Stimulated activated CD4-positive, alpha-beta T cell treated with anti-CD3 and anti-CD28 coated beads, Interleukin-12 subunit alpha, Interleukin-12 subunit beta, amount 100 ng/mL, for 48 hours (primary cell): ENCODE data around the gene HMGCS2.

ENCODE experiments used
- DNase-seq, 3 donors: peaks; one replicate each; pipeline ENCODE4 v3.0.0-alpha.2; 2020; ENCODE audit warnings: low read depth in 2 of 3, low spot score in 1 of 3

The HMGCS2 gene

GRCh38 chr1:119762953-119763352 lies 5.8 kb downstream of the HMGCS2 start:
- DNase-seq, result no peak

GRCh38 chr1:119762409-119762808 lies 6.3 kb downstream of the HMGCS2 start:
- DNase-seq, result no peak

- no peak for DNase-seq
Observed at GRCh38 chr1:119758584-119758983, 10.1 kb downstream of the HMGCS2 start.

GRCh38 chr1:119752592-119752991 lies 16.1 kb downstream of the HMGCS2 start:
- no peak for DNase-seq

- DNase-seq, result no peak
Observed at GRCh38 chr1:119748040-119748439, 20.7 kb downstream of the HMGCS2 start.

GRCh38 chr1:119747451-119747850 lies 21.3 kb downstream of the HMGCS2 start:
- DNase-seq, result no peak

- no peak for DNase-seq
Observed at GRCh38 chr1:119745034-119745433, 23.7 kb downstream of the HMGCS2 start.

- no peak for DNase-seq
Observed at GRCh38 chr1:119744598-119744942, 24.1 kb downstream of the HMGCS2 start.

GRCh38 chr1:119743776-119744597 lies 24.7 kb downstream of the HMGCS2 start:
- peak; percentile 30 to 46 (median 33) for DNase-seq

- no peak for DNase-seq
Observed at GRCh38 chr1:119743308-119743707, 25.4 kb downstream of the HMGCS2 start.

- DNase-seq, result no peak
Observed at GRCh38 chr1:119742677-119743076, 26.0 kb downstream of the HMGCS2 start.

GRCh38 chr1:119742202-119742601 lies 26.5 kb downstream of the HMGCS2 start:
- no peak for DNase-seq

GRCh38 chr1:119740896-119741780 lies 27.6 kb downstream of the HMGCS2 start:
- no peak for DNase-seq

GRCh38 chr1:119740261-119740660 lies 28.4 kb downstream of the HMGCS2 start:
- DNase-seq, result no peak

GRCh38 chr1:119739150-119739549 lies 29.6 kb downstream of the HMGCS2 start:
- DNase-seq, result no peak

GRCh38 chr1:119738100-119738720 lies 30.5 kb downstream of the HMGCS2 start:
- no peak for DNase-seq

GRCh38 chr1:119737040-119737682 lies 31.5 kb downstream of the HMGCS2 start:
- no peak for DNase-seq

GRCh38 chr1:119736649-119737039 lies 32.1 kb downstream of the HMGCS2 start:
- DNase-seq, result no peak

GRCh38 chr1:119735217-119735616 lies 33.5 kb downstream of the HMGCS2 start:
- no peak for DNase-seq

- DNase-seq, result no peak
Observed at GRCh38 chr1:119733754-119734153, 35.0 kb downstream of the HMGCS2 start.

- no peak for DNase-seq
Observed at GRCh38 chr1:119732465-119733168, 36.1 kb downstream of the HMGCS2 start.
